Adipocyte (in vitro differentiated cells): Measurements from ENCODE around the gene CDH4.

ENCODE experiments used
- DNase-seq: peaks from one replicate; pipeline ENCODE4 v3.0.0-alpha.2; 2015; ENCODE audit warnings: low read depth
- H3K27me3 ChIP-seq: replicated peaks from 2 replicates; pipeline ENCODE4 v1.7.0; 2013; ENCODE audit warnings: mild to moderate bottlenecking, low read length, moderate library complexity; ENCODE audit not compliant: control insufficient read depth, insufficient read depth
- H3K36me3 ChIP-seq: 2 replicates; pipeline ENCODE4 v1.7.0; 2013; ENCODE audit warnings: low read length, mild to moderate bottlenecking, moderate library complexity; ENCODE audit not compliant: control insufficient read depth, insufficient read depth, severe bottlenecking
- H3K4me1 ChIP-seq: 2 replicates; pipeline ENCODE4 v1.7.0; 2013; ENCODE audit warnings: mild to moderate bottlenecking, low read length, moderate library complexity; ENCODE audit not compliant: control insufficient read depth, insufficient read depth
- H3K4me3 ChIP-seq: 2 replicates; pipeline ENCODE4 v1.7.0; 2013; ENCODE audit warnings: mild to moderate bottlenecking, low read length, moderate library complexity
- H3K9ac ChIP-seq: 2 replicates; pipeline ENCODE4 v1.7.0; 2013; ENCODE audit warnings: mild to moderate bottlenecking, low read length, moderate library complexity
- H3K9me3 ChIP-seq: 2 replicates; pipeline ENCODE4 v1.7.0; 2013; ENCODE audit warnings: mild to moderate bottlenecking, low read length, moderate library complexity; ENCODE audit not compliant: control insufficient read depth

CDH4 gene

GRCh38 chr20:61253640-61254511, 1.8 kb downstream of the CDH4 start:
- Histone ChIP-seq H3K4me3 (peak overlapping the region; percentile 78), H3K36me3 (no peaks in the 10 kb centered on the region), H3K9ac (no peak overlapping the region), H3K27me3 (peaks cover 28% of the 10 kb centered on the region), H3K4me1 (peaks cover 5% of the 10 kb centered on the region), H3K9me3 (no peaks in the 10 kb centered on the region)
- DNase-seq: peak; percentile 24

- Histone ChIP-seq H3K4me1 (peaks cover 5% of the 10 kb centered on the region), H3K27me3 (peaks cover 20% of the 10 kb centered on the region), H3K9ac (no peak overlapping the region), H3K36me3 (no peaks in the 10 kb centered on the region), H3K9me3 (peaks cover 4% of the 10 kb centered on the region), H3K4me3 (no peak overlapping the region)
- DNase-seq: no peak
Measured at GRCh38 chr20:61254881-61255626, 3.0 kb downstream of the CDH4 start.

DNA sequence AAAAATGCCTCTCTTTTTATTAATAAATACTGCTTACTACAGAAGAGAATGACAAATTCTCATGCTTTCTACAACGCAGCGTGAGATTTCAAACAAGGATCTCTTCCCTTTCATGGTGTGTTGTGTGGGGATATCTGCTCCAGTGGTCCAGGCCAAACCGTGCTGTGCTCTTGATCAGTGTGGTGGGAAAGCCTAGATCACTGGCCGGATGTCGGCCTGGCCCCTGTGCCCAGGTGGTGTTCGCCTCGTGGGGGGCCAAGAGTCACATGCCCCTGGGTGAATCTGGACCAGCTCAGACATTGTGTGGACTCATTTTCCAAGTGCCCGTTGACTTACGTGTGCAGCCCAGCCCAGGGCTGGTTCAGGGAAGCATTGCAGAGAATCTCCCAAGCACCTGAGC, 4.3 kb downstream of the CDH4 start:
- DNase-seq: no peak
- Histone ChIP-seq H3K36me3 (no peaks in the 10 kb centered on the region), H3K4me3 (no peak overlapping the region), H3K4me1 (peaks cover 5% of the 10 kb centered on the region), H3K9ac (no peak overlapping the region), H3K27me3 (peaks cover 13% of the 10 kb centered on the region), H3K9me3 (peaks cover 5% of the 10 kb centered on the region)

- Histone ChIP-seq H3K9me3 (peaks cover 5% of the 10 kb centered on the region), H3K4me3 (no peak overlapping the region), H3K9ac (no peak overlapping the region), H3K36me3 (no peaks in the 10 kb centered on the region), H3K27me3 (peaks cover 9% of the 10 kb centered on the region), H3K4me1 (peaks cover 5% of the 10 kb centered on the region)
- no peak for DNase-seq
Measured at GRCh38 chr20:61256824-61257223, 4.8 kb downstream of the CDH4 start.

DNA sequence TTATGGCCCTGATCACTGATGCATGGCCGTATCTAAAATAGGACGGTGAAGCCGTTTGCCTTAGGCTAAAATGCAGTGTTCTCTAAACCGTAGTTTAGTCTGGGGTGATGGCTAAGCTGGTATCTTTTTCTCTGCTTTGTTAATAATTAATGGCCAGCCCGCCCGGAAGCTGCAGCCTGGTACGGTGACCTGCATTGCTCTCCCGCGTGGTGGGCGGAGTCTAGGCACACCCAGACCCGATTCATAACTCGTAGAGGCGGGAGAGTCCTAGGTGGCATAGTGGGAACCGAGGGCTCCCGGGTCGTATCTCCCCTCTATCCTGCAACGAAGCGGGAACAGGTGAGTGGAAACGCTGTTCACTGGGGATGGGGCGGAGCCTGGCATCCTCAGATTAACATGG, 5.5 kb downstream of the CDH4 start:
- Histone ChIP-seq H3K9me3 (peaks cover 5% of the 10 kb centered on the region), H3K27me3 (peaks cover 8% of the 10 kb centered on the region)
- no peak for DNase-seq

GRCh38 chr20:61259741-61260140, 7.7 kb downstream of the CDH4 start:
- Histone ChIP-seq H3K9ac (no peak overlapping the region), H3K4me1 (no peaks in the 10 kb centered on the region), H3K36me3 (no peaks in the 10 kb centered on the region), H3K9me3 (peaks cover 5% of the 10 kb centered on the region), H3K4me3 (no peak overlapping the region), H3K27me3 (peaks cover 8% of the 10 kb centered on the region)
- DNase-seq: no peak

More for the DNA sequence above, 5.5 kb downstream of the CDH4 start:
- Histone ChIP-seq H3K9ac (no peak overlapping the region), H3K4me1 (peaks cover 5% of the 10 kb centered on the region), H3K4me3 (no peak overlapping the region), H3K36me3 (no peaks in the 10 kb centered on the region)

GRCh38 chr20:61260905-61261304, 8.8 kb downstream of the CDH4 start:
- H3K27me3 ChIP-seq: peaks cover 12% of the 10 kb centered on the region
- no peak for DNase-seq
- no peaks in the 10 kb centered on the region for H3K4me1 ChIP-seq
- H3K9me3 ChIP-seq: peaks cover 5% of the 10 kb centered on the region
- H3K9ac ChIP-seq: no peak overlapping the region
- H3K36me3 ChIP-seq: no peaks in the 10 kb centered on the region
- no peak overlapping the region for H3K4me3 ChIP-seq

GRCh38 chr20:61262036-61262435, 10.0 kb downstream of the CDH4 start:
- no peak for DNase-seq
- H3K9me3 ChIP-seq: peaks cover 5% of the 10 kb centered on the region
- H3K4me3 ChIP-seq: no peak overlapping the region
- H3K4me1 ChIP-seq: no peaks in the 10 kb centered on the region
- peaks cover 19% of the 10 kb centered on the region for H3K27me3 ChIP-seq
- no peak overlapping the region for H3K9ac ChIP-seq
- no peaks in the 10 kb centered on the region for H3K36me3 ChIP-seq

DNA sequence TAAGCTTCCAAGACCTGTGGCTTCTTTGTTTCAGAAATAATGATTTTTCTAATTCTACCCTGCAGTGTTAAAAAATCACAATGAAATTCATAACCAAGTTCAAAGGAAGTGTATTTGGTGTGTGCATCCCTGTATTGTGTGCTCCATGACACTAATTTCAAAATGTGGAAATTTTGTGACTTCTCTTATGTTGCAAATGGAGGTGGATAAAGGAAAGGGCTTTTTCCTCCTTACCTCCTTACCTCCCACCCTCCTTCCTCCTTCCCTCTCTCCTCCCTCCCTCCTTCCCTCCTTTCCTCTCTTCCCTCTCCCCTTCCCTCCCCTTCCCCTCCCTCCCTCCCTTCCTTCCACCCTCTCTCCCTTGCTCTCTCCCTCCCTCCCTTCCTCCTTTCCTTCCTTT, 10.5 kb downstream of the CDH4 start:
- no peak overlapping the region for H3K4me3 ChIP-seq
- no peak for DNase-seq
- H3K4me1 ChIP-seq: no peaks in the 10 kb centered on the region
- peaks cover 5% of the 10 kb centered on the region for H3K9me3 ChIP-seq
- peaks cover 19% of the 10 kb centered on the region for H3K27me3 ChIP-seq
- no peaks in the 10 kb centered on the region for H3K36me3 ChIP-seq
- H3K9ac ChIP-seq: no peak overlapping the region

DNA sequence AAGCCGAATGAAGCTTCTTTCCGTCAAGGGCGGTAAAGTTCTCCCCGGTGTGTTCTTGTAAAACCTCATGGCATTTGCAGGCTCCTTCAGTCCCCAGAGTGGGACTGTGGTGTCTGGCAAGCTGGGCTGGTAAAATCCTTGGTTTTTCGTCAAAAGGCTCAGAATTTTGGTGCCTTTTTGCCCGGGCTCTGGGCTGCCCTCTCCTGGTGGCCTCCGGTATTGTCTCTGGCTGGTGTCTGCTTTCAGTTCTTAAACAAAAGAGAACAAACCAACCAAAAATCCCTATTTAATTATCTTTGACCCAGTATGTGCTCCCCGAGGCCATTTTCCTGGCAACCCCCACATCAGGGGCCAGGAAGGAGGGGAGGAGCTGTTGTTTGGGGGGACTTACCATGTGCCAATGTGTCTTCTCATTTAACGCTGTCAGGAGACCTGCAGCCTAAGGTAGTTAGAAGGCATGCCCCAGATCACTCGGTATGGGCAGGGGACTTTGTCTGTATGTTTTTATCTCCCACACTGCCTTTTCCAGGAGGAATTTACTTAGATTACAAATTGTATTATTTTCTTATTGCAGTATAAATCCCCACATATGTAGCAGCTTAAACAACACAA, 11.1 kb downstream of the CDH4 start:
- H3K27me3 ChIP-seq: peaks cover 19% of the 10 kb centered on the region
- DNase-seq: peak; percentile 38

GRCh38 chr20:61263938-61264337, 11.9 kb downstream of the CDH4 start:
- Histone ChIP-seq H3K4me1 (no peaks in the 10 kb centered on the region), H3K9ac (no peak overlapping the region), H3K27me3 (peaks cover 19% of the 10 kb centered on the region), H3K9me3 (peaks cover 5% of the 10 kb centered on the region), H3K36me3 (no peaks in the 10 kb centered on the region), H3K4me3 (no peak overlapping the region)
- no peak for DNase-seq

More for the DNA sequence above, 11.1 kb downstream of the CDH4 start:
- H3K9me3 ChIP-seq: peaks cover 5% of the 10 kb centered on the region
- H3K9ac ChIP-seq: no peak overlapping the region
- H3K36me3 ChIP-seq: no peaks in the 10 kb centered on the region
- H3K4me1 ChIP-seq: no peaks in the 10 kb centered on the region
- no peak overlapping the region for H3K4me3 ChIP-seq
